Measurements from ENCODE around the gene TMEM9. TPM values are rescaled to one million over a fixed set of nuclear protein-coding genes. Genes with fewer than 3 reads are reported as not detected.

Gene TMEM9
- total RNA-seq, 2 donors from 2014 or later, result 131 to 164 TPM

- intact Hi-C loops (cut with DNase I), result no loop called here
- no peaks in the 10 kb centered on the region for H3K4me1 ChIP-seq (replicated peaks)
- H3K4me3 ChIP-seq, result no peak overlapping the region
- DNase-seq (ENCODE audit: low spot score), result no peak
- H3K27me3 ChIP-seq (replicated peaks; ENCODE audit: insufficient read depth), result no peaks in the 10 kb centered on the region
- 56% methylated on average over 1 of the region's 1 CpG for WGBS
- H3K9me3 ChIP-seq, result no peaks in the 10 kb centered on the region
- H3K36me3 ChIP-seq, result no peaks in the 10 kb centered on the region
- TF ChIP-seq CTCF (IDR thresholded peaks at IDR 0.05) (no peak), POLR2AphosphoS5 (IDR thresholded peaks at IDR 0.05) (no peak), POLR2A (IDR thresholded peaks at IDR 0.05) (no peak)
- no peak overlapping the region for H3K27ac ChIP-seq
Observed at GRCh38 chr1:201108614-201109013, 45.7 kb downstream of the TMEM9 start.

DNA sequence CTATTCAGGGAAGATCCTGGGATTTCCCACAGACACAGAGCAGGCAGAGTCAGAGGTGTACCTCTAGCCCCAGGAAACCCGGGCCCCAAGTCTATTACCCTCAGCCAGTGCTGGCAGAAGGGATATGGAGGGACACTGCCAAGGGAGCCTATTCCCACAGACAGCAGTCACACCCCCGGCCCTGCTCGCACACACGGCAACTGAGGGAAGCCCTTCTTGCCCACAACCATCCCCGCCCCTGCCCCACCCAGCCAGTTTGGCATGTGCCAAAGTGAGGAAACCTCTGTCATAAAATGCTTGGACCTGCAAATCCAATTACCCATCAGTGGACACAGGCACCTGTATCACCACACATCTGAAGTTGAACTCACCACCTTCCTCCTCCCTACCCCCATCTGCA lies 48.6 kb downstream of the TMEM9 start:
- WGBS, result 78% methylated on average over 5 of the region's 5 CpGs

GRCh38 chr1:201104141-201104540 lies 50.1 kb downstream of the TMEM9 start:
- Histone ChIP-seq H3K27me3 (replicated peaks; ENCODE audit: insufficient read depth) (no peaks in the 10 kb centered on the region), H3K4me3 (no peak overlapping the region), H3K9me3 (no peaks in the 10 kb centered on the region), H3K27ac (no peak overlapping the region), H3K4me1 (replicated peaks) (no peaks in the 10 kb centered on the region), H3K36me3 (no peaks in the 10 kb centered on the region)
- WGBS, result 79% methylated on average over 1 of the region's 1 CpG
- intact Hi-C loops (cut with DNase I), result no loop called here
- TF ChIP-seq POLR2A (IDR thresholded peaks at IDR 0.05), result no peak
- no peak for TF ChIP-seq CTCF (IDR thresholded peaks at IDR 0.05)
- TF ChIP-seq POLR2AphosphoS5 (IDR thresholded peaks at IDR 0.05), result no peak
- DNase-seq (ENCODE audit: low spot score), result no peak

More for the DNA sequence above, 48.6 kb downstream of the TMEM9 start:
- no peak overlapping the region for H3K27ac ChIP-seq
- no peak for TF ChIP-seq POLR2A (IDR thresholded peaks at IDR 0.05)
- no peak for TF ChIP-seq CTCF (IDR thresholded peaks at IDR 0.05)
- TF ChIP-seq POLR2AphosphoS5 (IDR thresholded peaks at IDR 0.05), result no peak
- H3K9me3 ChIP-seq, result no peaks in the 10 kb centered on the region
- H3K27me3 ChIP-seq (replicated peaks; ENCODE audit: insufficient read depth), result no peaks in the 10 kb centered on the region
- no peaks in the 10 kb centered on the region for H3K36me3 ChIP-seq
- DNase-seq (ENCODE audit: low spot score), result no peak
- H3K4me3 ChIP-seq, result no peak overlapping the region
- no peaks in the 10 kb centered on the region for H3K4me1 ChIP-seq (replicated peaks)
- intact Hi-C loops (cut with DNase I), result no loop called here

GRCh38 chr1:201103666-201104065 lies 50.6 kb downstream of the TMEM9 start:
- Histone ChIP-seq H3K27me3 (replicated peaks; ENCODE audit: insufficient read depth) (no peaks in the 10 kb centered on the region), H3K36me3 (no peaks in the 10 kb centered on the region), H3K4me3 (no peak overlapping the region), H3K9me3 (no peaks in the 10 kb centered on the region), H3K4me1 (replicated peaks) (no peaks in the 10 kb centered on the region), H3K27ac (no peak overlapping the region)
- no peak for TF ChIP-seq CTCF (IDR thresholded peaks at IDR 0.05)
- no peak for TF ChIP-seq POLR2AphosphoS5 (IDR thresholded peaks at IDR 0.05)
- no peak for TF ChIP-seq POLR2A (IDR thresholded peaks at IDR 0.05)
- WGBS, result 62% methylated on average over 9 of the region's 9 CpGs
- DNase-seq (ENCODE audit: low spot score), result no peak
- intact Hi-C loops (cut with DNase I), result no loop called here

- Histone ChIP-seq H3K4me1 (replicated peaks) (no peaks in the 10 kb centered on the region), H3K27me3 (replicated peaks; ENCODE audit: insufficient read depth) (no peaks in the 10 kb centered on the region), H3K36me3 (no peaks in the 10 kb centered on the region), H3K9me3 (no peaks in the 10 kb centered on the region), H3K27ac (no peak overlapping the region), H3K4me3 (no peak overlapping the region)
- WGBS, result 90% methylated on average over 12 of the region's 12 CpGs
- intact Hi-C loops (cut with DNase I), result no loop called here
- no peak for DNase-seq (ENCODE audit: low spot score)
- TF ChIP-seq CTCF (IDR thresholded peaks at IDR 0.05) (no peak), POLR2A (IDR thresholded peaks at IDR 0.05) (no peak)
Observed at GRCh38 chr1:201100169-201100930, 53.9 kb downstream of the TMEM9 start.
